Measurements from ENCODE around the gene GPBP1.
"Not testable (repeated sequence)": the region's sequence is repeated elsewhere in the genome, so short reads cannot be mapped to it uniquely, and the experiment has no call there.

The GPBP1 gene

DNA sequence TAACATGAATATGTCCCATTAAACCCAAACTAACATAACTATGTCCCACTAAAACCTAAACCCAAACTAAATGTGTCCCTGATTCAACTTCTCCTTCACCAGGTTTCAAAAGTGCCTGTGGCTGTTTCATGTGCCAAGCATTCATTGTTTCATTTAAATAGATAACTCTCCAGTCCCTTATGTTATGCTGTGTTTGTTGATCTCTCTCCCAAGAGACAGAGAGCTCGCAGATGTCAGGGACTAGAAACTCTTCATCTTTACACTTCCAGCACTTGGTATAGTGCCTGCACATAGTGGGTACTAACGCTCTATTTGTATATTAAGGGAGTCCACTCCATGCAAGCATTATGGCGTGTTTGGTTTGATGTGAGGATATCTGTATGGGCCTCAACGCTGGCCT is 118.0 kb downstream of the GPBP1 start:
- DNase-seq (ENCODE audit: low spot score), result no peak

DNA sequence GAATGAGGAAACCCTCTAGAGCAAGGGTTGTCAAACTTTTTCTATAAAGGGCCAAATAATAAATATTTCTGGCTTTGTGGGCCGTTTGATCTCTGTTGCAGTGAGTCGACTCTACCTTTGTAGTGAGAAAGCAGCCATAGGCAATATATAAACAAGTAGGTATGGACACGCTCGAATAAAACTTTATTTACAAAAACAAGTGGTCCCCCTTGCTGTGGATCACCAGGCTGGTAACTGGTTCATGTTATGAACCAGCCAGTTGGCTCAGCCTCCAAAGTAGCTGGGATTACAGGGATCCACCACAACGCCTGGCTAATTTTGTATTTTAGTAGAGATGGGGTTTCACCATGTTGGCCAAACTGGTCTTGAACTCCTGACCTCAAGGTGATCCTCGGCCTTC is 118.5 kb downstream of the GPBP1 start:
- DNase-seq (ENCODE audit: low spot score), result no peak

DNA sequence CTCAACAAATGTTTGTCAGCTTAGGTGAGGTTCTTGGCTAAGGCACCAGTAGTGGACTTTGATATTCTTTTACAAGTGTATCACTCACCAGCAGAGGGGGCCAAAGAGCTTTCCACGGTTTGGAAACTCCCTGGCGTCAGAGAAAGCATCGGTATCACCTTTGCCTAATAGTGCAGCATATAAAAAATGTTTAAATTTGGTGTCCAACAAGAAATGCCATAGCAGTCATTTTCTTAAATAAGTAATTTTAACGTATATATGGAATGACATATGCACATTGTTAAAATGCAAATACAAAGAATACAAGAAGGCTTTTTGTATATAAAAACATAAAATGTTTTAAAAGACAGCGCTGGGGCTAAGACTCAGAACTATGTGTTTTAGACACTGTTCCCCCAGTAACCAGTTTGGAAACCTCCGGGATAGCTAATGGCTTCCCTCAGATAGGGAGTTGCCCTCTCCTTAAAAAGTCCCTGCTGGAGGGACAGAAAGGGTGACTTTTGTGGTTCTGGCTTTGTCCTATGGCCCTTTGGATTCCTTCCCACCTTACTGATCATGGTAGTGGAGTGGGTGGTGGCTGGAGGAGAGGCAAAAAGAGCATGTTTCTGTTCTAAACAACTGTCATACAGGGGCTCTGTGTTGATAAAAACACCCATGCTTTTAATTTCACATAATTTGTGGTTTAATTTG is 124.6 kb downstream of the GPBP1 start:
- peak; percentile 76 for DNase-seq (ENCODE audit: low spot score)

DNA sequence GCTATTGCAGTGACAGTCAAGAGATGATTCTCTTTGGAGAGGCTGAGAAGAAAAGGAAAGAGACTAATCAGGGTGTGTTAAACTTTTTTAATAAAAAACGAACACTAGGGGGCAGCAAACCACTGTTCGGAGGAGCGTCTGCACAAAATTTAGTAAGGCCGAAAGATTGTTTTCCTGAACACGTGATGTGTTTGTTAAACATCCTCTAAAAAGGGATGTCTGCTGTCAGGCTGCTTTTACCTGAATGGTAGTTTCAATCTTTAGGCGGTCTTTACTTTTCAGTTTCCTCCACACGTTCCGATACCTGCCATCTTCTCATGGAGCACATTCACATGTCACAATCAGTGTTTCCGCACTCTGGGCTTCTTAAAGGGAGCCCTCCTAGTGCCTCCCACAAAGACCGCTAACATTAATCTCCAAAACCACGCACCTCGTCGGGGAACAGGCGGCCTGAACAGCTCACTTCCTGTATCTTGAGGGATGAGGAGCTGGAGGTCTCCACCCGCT is 125.2 kb downstream of the GPBP1 start:
- peak; percentile 70 for DNase-seq (ENCODE audit: low spot score)

DNA sequence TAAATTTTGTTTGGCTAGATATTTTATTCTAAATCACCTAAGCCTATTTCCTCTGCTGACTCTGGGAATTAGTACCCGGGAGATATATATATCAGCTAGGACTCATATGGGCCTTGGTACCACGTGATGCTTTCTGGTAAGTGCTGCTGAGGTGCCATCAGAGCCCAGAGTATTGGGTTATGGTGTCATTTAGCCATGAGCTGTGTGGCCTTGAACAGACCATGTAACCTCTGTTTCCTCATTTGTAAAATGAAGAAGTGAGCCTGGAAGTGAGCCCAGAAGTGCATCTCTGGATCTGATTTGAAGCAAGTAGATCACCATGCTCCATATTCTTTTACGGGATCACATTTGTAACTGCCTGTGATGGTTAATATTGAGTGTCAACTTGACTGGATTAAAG is 126.1 kb downstream of the GPBP1 start:
- DNase-seq (ENCODE audit: low spot score), result no peak

DNA sequence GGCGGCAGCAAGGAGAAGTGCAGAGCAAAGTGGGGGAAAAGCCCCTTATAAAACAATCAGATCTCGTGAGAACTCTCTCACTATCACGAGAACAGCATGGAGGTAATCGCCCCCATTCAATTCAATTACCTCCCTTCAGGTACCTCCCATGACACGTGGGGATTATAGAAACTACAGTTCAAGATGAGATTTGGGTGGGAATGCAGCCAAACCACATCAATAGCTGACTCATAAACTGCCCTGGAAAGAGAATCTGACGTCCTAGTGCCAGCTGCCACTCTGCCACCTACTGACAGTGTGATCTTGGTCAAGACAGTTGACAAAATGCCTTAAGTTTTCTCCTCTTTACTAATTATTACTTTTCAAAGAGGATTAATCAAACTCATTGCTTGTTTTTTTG is 128.3 kb downstream of the GPBP1 start:
- no peak for DNase-seq (ENCODE audit: low spot score)

DNA sequence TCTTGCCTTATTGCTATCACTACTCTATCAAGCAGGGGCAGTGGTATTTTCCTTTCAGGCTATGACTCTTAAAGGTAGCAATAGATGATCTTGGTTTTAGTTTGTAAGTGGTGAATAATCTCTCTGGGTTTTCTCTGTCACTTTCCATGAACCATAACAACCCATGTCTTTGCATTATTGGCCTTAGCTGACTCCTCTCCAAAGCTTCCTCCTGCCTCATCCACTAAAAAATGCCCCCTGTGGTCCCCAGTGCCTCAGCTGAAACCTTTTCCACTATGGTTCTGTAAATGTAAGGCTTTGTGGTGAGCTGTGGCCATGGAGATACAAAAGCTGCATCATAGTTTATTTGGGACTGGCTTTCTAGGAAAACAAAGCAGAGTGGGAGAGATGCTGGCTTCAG is 128.8 kb downstream of the GPBP1 start:
- no peak for DNase-seq (ENCODE audit: low spot score)

DNA sequence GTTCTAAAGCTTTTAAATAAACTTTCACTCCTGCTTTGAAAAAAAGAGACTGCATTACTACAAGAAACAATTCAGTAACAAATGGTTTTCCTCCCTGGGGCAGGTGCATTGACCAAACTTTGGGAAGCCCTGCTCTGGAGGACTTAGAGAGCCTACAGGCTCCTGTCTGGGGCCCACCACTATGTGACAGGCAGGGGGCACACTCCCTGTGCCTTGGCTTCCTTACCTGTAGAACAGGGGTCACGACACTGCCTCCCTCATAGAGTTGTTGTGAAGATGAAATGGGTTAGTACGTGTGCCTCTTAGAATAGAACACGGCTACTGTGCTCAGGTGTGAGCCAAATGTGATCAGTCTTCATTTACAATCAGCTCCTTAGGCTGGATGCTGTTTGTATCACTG is 130.1 kb downstream of the GPBP1 start:
- DNase-seq (ENCODE audit: low spot score), result no peak

DNA sequence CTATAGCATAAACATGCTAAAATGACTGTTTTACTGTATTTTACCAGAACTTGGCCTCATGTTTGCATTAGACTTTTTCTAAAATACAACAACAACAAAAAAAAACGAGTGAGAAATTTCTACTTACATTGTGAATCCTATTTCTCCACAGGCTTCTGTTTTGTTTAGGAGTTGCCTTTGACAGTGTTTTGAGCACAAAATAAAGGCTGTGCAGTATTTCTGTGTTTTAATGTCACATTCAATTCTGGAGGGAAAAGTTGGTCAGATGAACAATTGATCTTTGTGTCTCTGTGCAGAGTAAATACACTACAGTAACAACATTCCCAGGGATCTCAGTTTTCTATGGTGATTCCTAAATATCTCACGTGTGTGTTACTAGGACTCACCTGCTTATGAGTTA is 131.1 kb downstream of the GPBP1 start:
- DNase-seq (ENCODE audit: low spot score), result no peak

DNA sequence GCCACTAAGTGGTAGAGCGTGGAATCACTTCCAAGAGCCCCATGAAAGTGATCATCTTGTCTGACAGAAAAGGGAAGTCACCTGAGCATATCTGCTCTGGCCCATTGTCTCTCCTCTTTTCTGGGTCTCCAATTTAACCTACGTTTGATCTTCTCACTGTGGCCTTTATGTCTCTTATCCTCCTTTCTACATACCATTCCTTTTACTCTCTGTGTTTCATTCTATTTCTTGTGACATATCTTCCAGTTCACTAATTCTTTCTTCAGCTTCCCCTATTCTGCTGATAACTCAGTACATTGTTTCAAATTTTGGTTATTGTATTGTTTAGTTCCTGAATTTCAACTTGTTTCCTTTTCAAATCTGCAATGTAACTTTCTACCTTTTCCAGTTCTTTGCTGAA is 132.5 kb downstream of the GPBP1 start:
- no peak for DNase-seq (ENCODE audit: low spot score)

DNA sequence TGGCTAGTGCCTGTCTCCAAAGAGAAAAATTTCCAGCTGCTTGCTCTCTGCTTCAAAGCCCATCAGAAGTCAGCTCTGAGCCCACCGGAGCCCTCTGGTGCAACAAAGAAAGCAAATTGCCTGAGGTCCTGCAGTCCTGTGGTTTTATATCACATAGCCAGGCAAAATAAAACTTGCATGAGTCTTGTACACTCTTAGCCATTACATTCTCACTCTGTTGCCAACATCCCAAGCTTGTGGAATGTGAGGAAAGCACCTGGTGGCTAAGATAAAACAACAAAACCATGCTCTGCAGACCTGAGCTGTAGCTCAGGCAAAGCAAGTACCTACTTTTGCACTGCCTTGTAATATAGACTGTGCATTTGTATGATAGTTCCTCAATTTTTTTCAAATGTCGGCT is 133.7 kb downstream of the GPBP1 start:
- no peak for DNase-seq (ENCODE audit: low spot score)

DNA sequence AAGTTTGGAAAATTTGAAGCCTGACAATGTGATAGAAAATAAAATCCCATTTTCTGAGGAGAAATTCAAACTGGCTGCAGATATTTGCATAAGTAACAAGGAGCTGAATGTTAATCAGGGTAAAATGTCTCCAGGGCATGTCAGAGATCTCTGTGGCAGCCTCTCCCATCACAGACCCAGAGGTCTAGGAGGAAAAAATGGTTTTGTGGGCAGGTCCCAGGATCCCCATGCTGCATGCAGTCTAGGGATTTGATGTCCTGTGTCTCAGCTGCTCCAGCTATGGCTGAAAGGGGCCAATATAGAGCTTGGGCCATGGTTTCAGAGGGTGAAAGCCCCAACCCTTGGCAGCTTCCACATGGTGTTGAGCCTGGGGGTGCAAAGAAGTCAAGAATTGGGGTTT is 135.2 kb downstream of the GPBP1 start:
- not testable (repeated sequence) for DNase-seq (ENCODE audit: low spot score)

DNA sequence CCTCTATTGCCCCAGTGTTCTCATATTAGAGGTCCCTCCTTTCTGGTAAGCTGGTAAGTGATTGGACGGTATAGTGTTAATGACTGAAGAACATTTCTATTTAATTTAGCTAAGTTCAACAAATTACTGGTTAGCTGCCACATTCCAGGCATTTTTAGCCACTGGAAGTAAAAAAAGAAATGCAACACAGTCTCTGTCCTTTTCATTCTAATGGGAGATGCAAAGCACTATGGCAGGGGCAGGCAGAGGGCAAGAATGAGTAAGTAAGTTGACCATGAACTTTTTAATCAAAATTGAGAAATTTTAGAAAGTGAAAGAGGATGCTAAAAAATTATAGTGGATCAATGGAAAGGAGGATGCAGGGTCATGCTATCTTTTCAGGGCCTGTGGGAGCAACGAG is 137.4 kb downstream of the GPBP1 start:
- no peak for DNase-seq (ENCODE audit: low spot score)

DNA sequence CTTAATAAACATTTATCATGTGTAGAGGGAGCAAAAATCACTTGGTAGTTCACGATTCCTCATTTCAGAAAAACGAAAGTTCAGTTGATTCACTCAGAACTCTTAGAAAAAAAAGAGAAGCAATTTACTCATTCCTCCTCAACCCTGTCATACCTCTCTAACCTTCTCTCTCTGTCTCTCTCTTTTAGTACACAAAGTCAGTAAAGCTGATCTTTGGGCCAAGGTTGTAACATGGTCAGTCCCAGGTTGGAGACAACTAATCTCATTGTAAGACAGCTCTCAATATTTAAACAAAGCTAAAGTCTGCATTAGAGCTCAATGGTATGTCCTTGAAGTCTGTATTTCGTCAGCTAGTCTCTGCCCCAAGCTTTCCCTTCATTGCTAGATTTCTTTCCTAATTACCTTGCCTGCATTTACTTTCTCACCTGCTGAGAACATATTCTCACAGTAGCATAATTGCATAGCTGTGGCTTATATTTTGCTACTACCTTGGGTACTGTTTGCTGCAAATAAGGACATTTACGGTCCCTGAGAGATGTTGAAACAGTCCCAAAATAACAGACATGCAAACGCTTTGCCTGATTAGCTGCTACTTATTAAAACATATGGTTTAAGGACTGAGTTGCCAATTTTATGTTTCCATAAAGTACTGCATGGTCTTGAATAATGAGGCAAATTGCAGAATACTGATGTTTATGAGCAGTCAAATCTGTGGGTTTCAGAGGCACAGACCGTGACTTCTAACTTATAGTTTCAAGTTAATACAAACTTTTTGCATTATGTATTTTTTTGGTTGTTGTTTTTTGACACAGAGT is 138.3 kb downstream of the GPBP1 start:
- DNase-seq (ENCODE audit: low spot score), result no peak

DNA sequence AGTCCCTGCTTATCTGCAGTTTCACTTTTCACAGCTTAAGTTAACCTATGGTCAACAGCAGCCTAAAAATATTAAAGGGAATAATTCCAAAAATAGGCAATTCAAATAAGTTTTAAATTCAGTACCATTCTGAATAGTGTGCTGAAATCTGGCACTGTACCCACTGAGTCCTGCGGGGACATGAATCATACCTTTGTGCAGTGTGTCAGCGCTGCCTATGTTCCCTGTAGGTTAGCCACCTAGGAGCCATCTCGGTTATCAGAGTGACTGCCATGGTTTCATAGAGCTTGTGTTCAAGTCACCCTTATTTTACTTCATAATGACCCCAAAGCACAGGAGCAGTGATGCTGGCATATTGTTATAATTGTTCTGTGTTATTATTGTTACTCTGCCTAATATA is 139.9 kb downstream of the GPBP1 start:
- DNase-seq (ENCODE audit: low spot score), result no peak

Measured in hematopoietic multipotent progenitor cell treated with erythropoietin and hydrocortisone succinate and interleukin-3 and kit ligand, for 15 days (in vitro differentiated cells).